ENCODE results near the gene C2orf68. TPM values are rescaled to one million over a fixed set of nuclear protein-coding genes. Genes with fewer than 3 reads are reported as not detected.
A peak's percentile ranks its signal among the peaks of the same experiment; 100 is the strongest.
"Not testable (repeated sequence)": the region's sequence is repeated elsewhere in the genome, so short reads cannot be mapped to it uniquely, and the experiment has no call there.

Gene C2orf68, protein sequence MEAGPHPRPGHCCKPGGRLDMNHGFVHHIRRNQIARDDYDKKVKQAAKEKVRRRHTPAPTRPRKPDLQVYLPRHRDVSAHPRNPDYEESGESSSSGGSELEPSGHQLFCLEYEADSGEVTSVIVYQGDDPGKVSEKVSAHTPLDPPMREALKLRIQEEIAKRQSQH
- total RNA-seq (10 to 100 TPM; 25.0 to 31.9 (median 27.9) TPM), polyA plus RNA-seq (28.1 TPM)
- long read RNA-seq, donor 1, transcript C2orf68-201 (4 exons, 2,837 nt): major isoform, 14 of 32 reads
- long read RNA-seq, donor 1, partial matches to known transcripts: 0 of 32 reads
- long read RNA-seq, donor 1, other reads (novel, unspliced or antisense): 16 of 32 reads
- long read RNA-seq, donor 2, partial matches to known transcripts: 0 of 8 reads
- long read RNA-seq, donor 2, other reads (novel, unspliced or antisense): 7 of 8 reads
- long read RNA-seq, donor 3, transcript C2orf68-201 (4 exons, 2,837 nt): major isoform, 6 of 15 reads
- long read RNA-seq, donor 3, partial matches to known transcripts: 0 of 15 reads
- long read RNA-seq, donor 3, other reads (novel, unspliced or antisense): 7 of 15 reads
- long read RNA-seq, donor 4, partial matches to known transcripts: 0 of 6 reads
- long read RNA-seq, donor 4, other reads (novel, unspliced or antisense): 3 of 6 reads

DNA sequence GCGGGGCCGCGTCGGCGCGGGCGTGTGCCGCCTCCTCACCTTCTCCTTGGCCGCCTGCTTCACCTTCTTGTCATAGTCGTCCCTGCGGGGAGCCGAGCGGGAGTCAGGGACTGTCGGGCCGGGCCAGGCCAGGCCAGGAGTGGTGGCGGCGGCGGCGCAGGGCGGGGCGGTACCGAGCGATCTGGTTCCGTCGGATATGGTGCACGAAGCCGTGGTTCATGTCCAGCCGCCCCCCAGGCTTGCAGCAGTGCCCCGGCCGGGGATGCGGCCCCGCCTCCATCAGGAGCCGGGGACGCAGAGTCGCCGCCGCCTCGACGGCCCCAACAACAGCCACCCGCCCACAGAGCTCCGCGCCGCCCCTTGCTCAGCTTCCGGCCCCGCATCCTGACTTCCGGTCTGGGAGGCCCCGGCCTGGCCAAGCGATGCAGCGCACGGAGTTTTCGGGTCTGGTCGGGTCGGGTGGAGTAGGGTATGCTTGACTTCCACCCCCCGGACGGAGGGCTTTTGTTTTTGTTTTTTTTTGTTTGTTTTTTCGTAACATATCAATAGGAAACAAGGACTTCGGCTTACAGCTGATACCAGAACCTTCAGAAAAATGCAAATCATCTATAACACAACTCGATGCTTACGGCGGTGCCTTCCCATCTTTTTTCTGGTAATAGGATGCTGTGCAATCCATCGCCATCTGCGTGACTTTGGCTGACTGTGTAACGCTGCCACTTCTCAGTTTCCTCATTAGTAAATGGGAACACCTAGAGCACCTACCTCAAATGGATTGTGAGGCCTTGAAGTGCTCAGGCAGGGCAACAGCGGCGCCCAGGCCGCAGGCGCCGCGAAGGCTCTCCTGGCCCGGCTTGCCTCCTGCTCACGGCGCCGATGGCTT, at the start of gene C2orf68:
C2orf68 (minus strand) TSS at position 362 of the 883 bp plus-strand sequence; CDS start at position 280, 82 bp downstream.
- peak within 1 kb of the TSS; percentile 59 for H3K4me3 ChIP-seq (ENCODE audit: low read length)
- H3K27me3 ChIP-seq (ENCODE audit: control insufficient read depth, insufficient read depth): no peaks in the 10 kb centered on the region
- H3K4me1 ChIP-seq (ENCODE audit: control insufficient read depth, insufficient read depth, low read length): no peaks in the 10 kb centered on the region
- no peaks in the 10 kb centered on the region for H3K9me3 ChIP-seq (ENCODE audit: control insufficient read depth, low read length)
- 8% methylated on average over 73 of the region's 73 CpGs for WGBS
- intact Hi-C loops (cut with DNase I): no loop called here
- peak; percentile 92 to 97 (median 97) for DNase-seq
- peak; percentile 88 to 89 for ATAC-seq
- H3K27ac ChIP-seq (ENCODE audit: low read length): peak within 1 kb of the TSS; percentile 73

DNA sequence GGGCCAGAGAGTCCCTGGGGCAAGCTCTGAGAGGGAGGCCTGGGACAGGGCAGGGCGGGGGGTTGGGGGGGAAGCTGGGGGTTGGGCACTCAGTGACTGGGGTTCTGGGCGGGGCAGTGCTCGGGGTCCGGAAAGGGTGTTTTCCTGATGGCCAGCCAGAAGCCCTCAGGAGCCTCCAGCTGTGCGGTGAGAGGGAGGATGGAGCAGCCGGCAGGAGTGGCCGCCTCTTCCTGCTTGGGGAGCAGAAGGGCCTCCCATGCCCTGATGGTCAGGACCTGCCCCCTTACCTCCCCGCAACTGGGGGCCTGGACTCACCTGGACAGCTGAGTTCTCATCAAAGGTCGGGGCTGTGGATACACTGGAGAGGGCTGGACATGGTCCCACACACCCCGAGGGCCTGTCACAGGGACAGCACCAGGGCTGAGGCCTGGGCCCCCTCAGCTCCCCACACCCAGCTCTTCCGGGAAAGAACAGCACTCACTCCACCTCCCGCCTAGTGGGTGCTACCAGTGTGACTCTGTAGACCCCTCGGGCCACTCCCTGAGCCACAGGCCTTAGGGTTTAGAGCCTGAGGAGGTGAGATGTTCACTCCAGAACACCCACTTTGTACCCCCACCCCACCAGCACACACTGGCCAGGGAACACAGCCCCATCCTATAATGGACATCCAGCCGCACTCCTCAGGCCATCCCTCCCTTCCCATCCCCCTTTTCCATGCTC, 49.4 kb upstream of the C2orf68 start:
- H3K27me3 ChIP-seq (ENCODE audit: control insufficient read depth, insufficient read depth): no peaks in the 10 kb centered on the region

DNA sequence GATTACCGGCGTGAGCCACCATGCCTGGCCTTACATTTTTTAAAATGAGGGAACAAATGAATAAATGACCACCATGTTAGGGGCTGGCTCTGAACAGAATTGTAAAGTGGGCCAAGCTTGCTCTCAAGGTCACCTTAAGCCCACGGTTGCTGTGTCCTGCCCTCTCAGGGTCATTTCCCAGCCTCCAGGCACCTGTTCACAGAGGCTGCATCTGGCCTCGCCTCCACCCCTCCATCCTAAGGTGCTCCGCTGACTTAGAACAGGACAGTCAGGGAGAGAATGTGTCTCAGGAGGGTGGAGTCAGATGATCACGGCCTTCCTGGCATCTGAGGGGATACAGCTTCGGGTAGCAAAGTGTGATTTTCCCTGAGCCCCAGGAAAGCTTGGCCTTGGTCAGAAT, 48.9 kb upstream of the C2orf68 start:
- intact Hi-C loops (cut with DNase I): no loop called here
- DNase-seq (no peak), ATAC-seq (no peak)
- Histone ChIP-seq H3K4me1 (ENCODE audit: control insufficient read depth, insufficient read depth, low read length) (peaks cover 4% of the 10 kb centered on the region), H3K4me3 (ENCODE audit: low read length) (no peak overlapping the region), H3K27ac (ENCODE audit: low read length) (peak overlapping the region; percentile 27), H3K9me3 (ENCODE audit: control insufficient read depth, low read length) (no peaks in the 10 kb centered on the region), H3K27me3 (ENCODE audit: control insufficient read depth, insufficient read depth) (no peaks in the 10 kb centered on the region)
- 80% methylated on average over 7 of the region's 7 CpGs for WGBS

More for the DNA sequence above, 49.4 kb upstream of the C2orf68 start:
- peak; percentile 69 to 75 (median 75) for DNase-seq
- Histone ChIP-seq H3K4me3 (ENCODE audit: low read length) (no peak overlapping the region), H3K9me3 (ENCODE audit: control insufficient read depth, low read length) (no peaks in the 10 kb centered on the region), H3K27ac (ENCODE audit: low read length) (peak overlapping the region; percentile 38), H3K4me1 (ENCODE audit: control insufficient read depth, insufficient read depth, low read length) (peaks cover 4% of the 10 kb centered on the region)
- ATAC-seq: peak; percentile 56 to 80
- 64% methylated on average over 14 of the region's 14 CpGs for WGBS
- intact Hi-C loops (cut with DNase I): no loop called here

DNA sequence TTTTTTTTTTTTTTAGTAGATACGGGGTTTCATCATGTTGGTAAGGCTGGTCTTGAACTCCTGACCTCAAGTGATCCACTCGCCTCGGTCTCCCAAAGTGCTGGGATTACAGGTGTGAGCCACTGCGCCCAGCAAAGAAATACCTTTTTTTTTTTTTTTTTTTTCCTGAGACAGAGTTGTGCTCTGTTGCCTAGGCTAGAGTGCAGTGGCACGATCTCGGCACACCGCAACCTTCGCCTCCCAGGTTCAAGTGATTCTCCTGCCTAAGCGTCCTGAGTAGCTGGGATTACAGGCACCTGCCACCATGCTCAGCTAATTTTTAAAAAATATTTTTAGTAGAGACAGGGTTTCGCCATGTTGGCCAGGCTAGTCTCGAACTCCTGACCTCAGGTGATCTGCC, 48.4 kb upstream of the C2orf68 start:
- H3K4me3 ChIP-seq (ENCODE audit: low read length); H3K9me3 ChIP-seq (ENCODE audit: control insufficient read depth, low read length); intact Hi-C loops (cut with DNase I); DNase-seq; H3K27me3 ChIP-seq (ENCODE audit: control insufficient read depth, insufficient read depth); H3K27ac ChIP-seq (ENCODE audit: low read length); ATAC-seq; H3K4me1 ChIP-seq (ENCODE audit: control insufficient read depth, insufficient read depth, low read length): not testable (repeated sequence)
- WGBS: 97% methylated on average over 11 of the region's 11 CpGs

DNA sequence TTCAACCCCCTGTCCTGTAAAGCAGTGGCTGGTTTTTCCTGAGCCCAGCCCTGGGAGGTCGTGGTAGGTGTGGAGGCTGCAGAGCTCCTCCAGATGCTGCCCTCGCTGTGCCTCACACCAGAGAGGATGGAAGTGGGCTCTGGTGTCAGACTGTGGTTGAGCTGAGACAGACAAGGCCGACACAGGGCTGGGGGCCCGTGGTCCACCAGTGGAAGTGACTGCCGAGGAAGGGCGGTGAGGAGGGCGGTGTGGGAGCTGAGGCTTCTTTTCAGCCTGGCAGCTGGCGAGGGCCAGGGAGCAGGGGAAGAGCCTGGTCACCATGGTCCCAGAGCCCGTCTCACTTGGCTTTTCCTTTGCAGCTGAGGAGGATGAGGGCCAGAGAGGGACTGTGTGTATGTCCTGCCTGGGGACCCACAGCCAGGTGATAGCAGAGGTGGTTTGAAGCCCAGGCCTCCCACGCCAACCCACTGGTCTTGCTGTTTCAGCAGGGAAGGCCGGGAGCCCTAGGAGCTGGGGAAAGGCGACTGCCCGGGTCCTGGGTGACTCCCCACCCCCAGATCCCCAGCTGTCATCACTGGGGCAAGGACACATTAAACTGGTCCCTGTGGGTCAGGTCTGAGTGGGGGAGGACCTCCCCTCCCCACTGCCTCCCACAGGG, 47.6 kb upstream of the C2orf68 start:
- Histone ChIP-seq H3K4me1 (ENCODE audit: control insufficient read depth, insufficient read depth, low read length) (peaks cover 4% of the 10 kb centered on the region), H3K27ac (ENCODE audit: low read length) (no peak overlapping the region), H3K27me3 (ENCODE audit: control insufficient read depth, insufficient read depth) (no peaks in the 10 kb centered on the region), H3K4me3 (ENCODE audit: low read length) (no peak overlapping the region), H3K9me3 (ENCODE audit: control insufficient read depth, low read length) (no peaks in the 10 kb centered on the region)
- intact Hi-C loops (cut with DNase I): no loop called here
- DNase-seq: no peak
- 91% methylated on average over 13 of the region's 13 CpGs for WGBS
- no peak for ATAC-seq

DNA sequence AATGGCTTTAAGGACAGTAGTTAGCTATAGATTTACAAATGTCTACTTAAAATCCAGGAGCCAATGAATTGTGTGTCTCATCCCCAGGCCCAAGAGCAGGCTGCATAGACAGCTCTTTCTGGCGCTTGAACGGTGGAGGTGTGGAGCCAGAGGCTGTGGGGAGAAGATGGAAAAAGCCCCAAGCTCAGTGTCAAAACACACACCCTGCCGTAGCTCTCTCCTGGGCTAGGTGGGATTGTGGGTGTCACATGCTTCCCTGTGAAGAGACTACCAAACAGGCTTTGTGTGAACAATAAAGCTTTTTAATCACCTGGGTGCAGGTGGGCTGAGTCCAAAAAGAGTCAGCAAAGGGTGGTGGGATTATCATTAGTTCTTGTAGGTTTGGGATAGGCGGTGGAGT, 45.5 kb upstream of the C2orf68 start:
- WGBS: 92% methylated on average over 4 of the region's 4 CpGs
- intact Hi-C loops (cut with DNase I); H3K4me1 ChIP-seq (ENCODE audit: control insufficient read depth, insufficient read depth, low read length); H3K4me3 ChIP-seq (ENCODE audit: low read length); H3K27me3 ChIP-seq (ENCODE audit: control insufficient read depth, insufficient read depth); H3K27ac ChIP-seq (ENCODE audit: low read length); H3K9me3 ChIP-seq (ENCODE audit: control insufficient read depth, low read length); DNase-seq; ATAC-seq: not testable (repeated sequence)

DNA sequence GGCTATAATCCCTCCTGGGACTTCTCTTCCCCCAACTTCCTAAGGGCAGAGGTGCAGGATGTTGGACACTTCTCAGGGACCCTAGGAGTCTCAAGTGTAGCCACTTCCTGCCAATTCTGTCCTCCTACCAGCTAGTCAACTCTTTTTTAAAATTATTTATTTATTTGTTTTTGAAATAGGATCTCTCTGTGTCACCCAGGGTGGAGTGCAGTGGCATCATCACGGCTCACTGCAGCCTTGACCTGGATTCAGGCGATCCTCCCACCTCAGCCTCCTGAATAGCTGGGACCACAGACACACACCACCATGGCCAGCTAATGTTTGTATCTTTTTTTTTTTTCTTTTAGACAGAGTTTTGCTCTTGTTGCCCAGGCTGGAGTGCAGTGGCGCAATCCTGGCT, 44.6 kb upstream of the C2orf68 start:
- intact Hi-C loops (cut with DNase I): no loop called here
- ATAC-seq: no peak

DNA sequence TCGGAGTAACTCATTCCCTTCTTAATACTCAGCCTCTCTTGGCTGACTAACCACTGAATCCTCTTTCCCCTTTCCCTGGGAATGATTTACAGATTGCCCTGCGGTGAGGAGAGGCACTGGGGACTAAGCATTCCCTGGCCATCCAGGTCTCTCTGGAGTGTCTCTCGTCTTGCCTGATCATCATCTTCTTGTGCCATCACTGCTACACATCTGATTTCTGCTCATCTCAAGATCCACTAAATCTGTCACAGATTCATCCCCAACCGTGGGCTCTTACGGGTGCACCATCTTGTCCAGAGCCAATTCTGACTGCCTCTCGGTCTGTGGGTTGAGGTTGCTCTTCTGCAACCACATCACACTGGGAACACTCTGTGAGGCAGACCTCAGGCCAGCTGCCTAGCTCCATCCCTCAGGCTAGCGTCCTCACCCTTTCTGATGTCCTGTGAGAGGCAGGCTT, 44.1 kb upstream of the C2orf68 start:
- Histone ChIP-seq H3K4me3 (ENCODE audit: low read length) (no peak overlapping the region), H3K9me3 (ENCODE audit: control insufficient read depth, low read length) (no peaks in the 10 kb centered on the region), H3K27me3 (ENCODE audit: control insufficient read depth, insufficient read depth) (no peaks in the 10 kb centered on the region), H3K27ac (ENCODE audit: low read length) (no peak overlapping the region), H3K4me1 (ENCODE audit: control insufficient read depth, insufficient read depth, low read length) (no peaks in the 10 kb centered on the region)
- intact Hi-C loops (cut with DNase I): no loop called here
- DNase-seq (no peak), ATAC-seq (no peak)
- WGBS: 86% methylated on average over 7 of the region's 7 CpGs

More for the DNA sequence above, 44.6 kb upstream of the C2orf68 start:
- Histone ChIP-seq H3K27ac (ENCODE audit: low read length) (no peak overlapping the region), H3K4me1 (ENCODE audit: control insufficient read depth, insufficient read depth, low read length) (no peaks in the 10 kb centered on the region), H3K27me3 (ENCODE audit: control insufficient read depth, insufficient read depth) (no peaks in the 10 kb centered on the region), H3K4me3 (ENCODE audit: low read length) (no peak overlapping the region), H3K9me3 (ENCODE audit: control insufficient read depth, low read length) (no peaks in the 10 kb centered on the region)
- DNase-seq: no peak
- WGBS: 87% methylated on average over 3 of the region's 3 CpGs

DNA sequence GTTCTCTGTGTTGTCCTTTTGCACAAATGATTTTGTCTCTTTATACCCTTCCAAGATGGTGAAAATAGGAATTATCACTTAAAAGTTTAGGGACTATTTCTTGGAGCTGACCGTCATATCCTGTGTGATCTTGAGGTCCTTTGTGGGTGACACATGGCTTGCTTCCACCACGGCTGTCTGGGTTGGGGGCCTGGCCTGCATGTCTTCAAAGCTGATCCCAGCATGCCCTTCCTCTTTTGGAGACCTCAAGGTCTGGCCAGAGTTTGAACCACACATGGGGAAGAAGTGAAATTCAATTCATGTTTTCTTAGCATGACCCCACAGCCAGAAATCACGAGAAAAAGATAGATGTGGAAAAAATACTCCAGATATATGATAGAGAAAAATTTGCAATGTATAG, 42.1 kb upstream of the C2orf68 start:
- DNase-seq (no peak), ATAC-seq (no peak)
- no peaks in the 10 kb centered on the region for H3K27me3 ChIP-seq (ENCODE audit: control insufficient read depth, insufficient read depth)
- H3K4me3 ChIP-seq (ENCODE audit: low read length): no peak overlapping the region
- WGBS: 81% methylated on average over 3 of the region's 3 CpGs
- peaks cover under 1% of the 10 kb centered on the region for H3K4me1 ChIP-seq (ENCODE audit: control insufficient read depth, insufficient read depth, low read length)
- intact Hi-C loops (cut with DNase I): no loop called here
- no peak overlapping the region for H3K27ac ChIP-seq (ENCODE audit: low read length)
- H3K9me3 ChIP-seq (ENCODE audit: control insufficient read depth, low read length): no peaks in the 10 kb centered on the region

DNA sequence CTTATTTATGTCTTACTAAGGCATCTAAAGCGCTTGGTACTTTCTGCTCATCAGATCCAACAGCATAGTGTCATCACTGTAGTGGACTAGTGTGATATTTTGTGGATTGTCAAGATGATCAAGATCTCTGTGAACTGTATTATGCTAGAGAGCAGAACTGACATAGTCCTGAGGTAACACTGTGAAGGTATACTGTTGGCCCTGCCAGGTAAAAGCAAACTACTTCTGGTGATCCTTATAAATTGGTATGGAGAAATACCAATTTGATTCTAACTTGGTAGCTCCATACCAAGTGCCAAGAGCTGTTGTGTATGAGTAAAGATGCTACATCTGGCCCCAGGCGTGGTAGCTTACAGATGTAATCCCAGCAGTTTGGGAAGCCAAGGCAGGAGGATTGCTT, 40.2 kb upstream of the C2orf68 start:
- Histone ChIP-seq H3K27ac (ENCODE audit: low read length) (no peak overlapping the region), H3K4me3 (ENCODE audit: low read length) (no peak overlapping the region), H3K27me3 (ENCODE audit: control insufficient read depth, insufficient read depth) (no peaks in the 10 kb centered on the region), H3K4me1 (ENCODE audit: control insufficient read depth, insufficient read depth, low read length) (peaks cover 3% of the 10 kb centered on the region), H3K9me3 (ENCODE audit: control insufficient read depth, low read length) (no peaks in the 10 kb centered on the region)
- intact Hi-C loops (cut with DNase I): no loop called here
- 97% methylated on average over 2 of the region's 2 CpGs for WGBS
- ATAC-seq (no peak), DNase-seq (no peak)
